ENCODE results near the gene EGFL7.

EGFL7 gene

DNA sequence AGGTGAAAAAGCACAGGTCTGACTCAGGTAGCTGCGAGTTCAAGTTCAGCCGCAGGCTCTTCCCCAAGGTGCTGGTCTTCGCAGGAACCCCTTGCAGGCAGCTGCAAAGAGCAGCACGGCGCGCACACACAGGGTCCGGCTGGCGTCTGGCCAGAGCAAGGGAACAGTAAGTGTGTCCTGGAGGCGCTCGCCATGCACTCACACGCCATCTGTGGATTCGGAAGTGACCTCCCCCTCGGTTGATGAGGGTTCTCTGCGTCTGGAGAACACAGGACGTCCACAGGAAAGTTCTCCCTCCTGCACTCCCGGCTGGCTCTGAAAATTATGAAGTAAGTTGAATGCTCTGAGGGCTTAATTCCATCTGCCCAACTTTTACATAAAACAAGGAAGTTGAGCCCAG lies 14.0 kb upstream of the EGFL7 start:
- H3K27ac ChIP-seq (ENCODE audit: low read length) = no peak overlapping the region
- peaks cover 5% of the 10 kb centered on the region for H3K27me3 ChIP-seq (ENCODE audit: low read depth, low read length)
- H3K4me1 ChIP-seq (ENCODE audit: control insufficient read depth in 1 of 2, insufficient read depth in 2 of 2, low read length in 2 of 2) = peaks cover 0 to 9% of the 10 kb centered on the region in 2 donors
- H3K36me3 ChIP-seq (ENCODE audit: control insufficient read depth in 1 of 2, insufficient read depth in 2 of 2, low read length in 2 of 2) = no peaks in the 10 kb centered on the region
- no peaks in the 10 kb centered on the region for H3K9me3 ChIP-seq (ENCODE audit: control insufficient read depth in 1 of 2, low read length in 2 of 2)
- H3K4me3 ChIP-seq (ENCODE audit: low read depth in 1 of 2, low read length in 2 of 2) = no peak overlapping the region

DNA sequence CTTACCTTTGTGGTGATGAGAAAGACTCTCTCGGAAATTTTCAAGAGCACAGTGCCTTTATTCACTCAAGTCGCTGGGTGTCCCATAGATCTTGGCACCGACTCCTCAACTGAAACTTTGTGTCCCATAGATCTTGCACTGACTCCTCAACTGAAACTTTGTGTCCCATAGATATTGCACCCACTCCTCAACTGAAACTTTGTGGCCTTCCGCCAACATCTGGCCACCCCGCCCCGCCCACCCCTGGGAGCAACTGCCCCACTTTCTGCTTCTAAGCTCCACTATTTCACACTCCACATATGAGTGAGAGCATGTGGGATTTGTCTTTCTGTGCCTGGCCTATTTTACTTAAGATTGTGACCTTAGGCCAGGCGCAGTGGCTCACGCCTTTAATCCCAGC lies 12.7 kb upstream of the EGFL7 start:
- Histone ChIP-seq H3K27ac (ENCODE audit: low read length) (no peak overlapping the region), H3K9me3 (ENCODE audit: control insufficient read depth in 1 of 2, low read length in 2 of 2) (no peaks in the 10 kb centered on the region), H3K36me3 (ENCODE audit: control insufficient read depth in 1 of 2, insufficient read depth in 2 of 2, low read length in 2 of 2) (no peaks in the 10 kb centered on the region), H3K27me3 (ENCODE audit: low read depth, low read length) (no peaks in the 10 kb centered on the region), H3K4me1 (ENCODE audit: control insufficient read depth in 1 of 2, insufficient read depth in 2 of 2, low read length in 2 of 2) (peaks cover 0 to 4% of the 10 kb centered on the region in 2 donors), H3K4me3 (ENCODE audit: low read depth in 1 of 2, low read length in 2 of 2) (no peak overlapping the region)

DNA sequence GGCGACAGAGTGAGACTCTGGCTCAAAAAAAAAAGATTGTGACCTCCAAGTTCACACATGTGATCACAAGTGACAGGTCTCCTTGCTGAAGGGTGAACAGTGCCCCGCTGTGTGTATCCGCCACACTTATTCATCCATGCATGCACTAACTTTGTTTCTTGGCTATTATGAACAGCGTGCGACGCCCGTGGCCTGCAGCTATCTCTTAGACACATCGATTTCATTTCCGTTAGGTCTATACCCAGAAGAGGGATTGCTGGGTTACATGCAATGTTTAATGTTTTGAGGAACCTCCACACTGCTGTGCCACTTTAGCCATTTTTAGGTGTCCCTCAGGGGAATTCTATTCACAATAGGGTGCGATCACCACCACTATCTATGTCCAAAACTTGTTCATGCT lies 12.1 kb upstream of the EGFL7 start:
- Histone ChIP-seq H3K36me3 (ENCODE audit: control insufficient read depth in 1 of 2, insufficient read depth in 2 of 2, low read length in 2 of 2) (no peaks in the 10 kb centered on the region), H3K27me3 (ENCODE audit: low read depth, low read length) (no peaks in the 10 kb centered on the region), H3K4me3 (ENCODE audit: low read depth in 1 of 2, low read length in 2 of 2) (no peak overlapping the region), H3K27ac (ENCODE audit: low read length) (no peak overlapping the region), H3K4me1 (ENCODE audit: control insufficient read depth in 1 of 2, insufficient read depth in 2 of 2, low read length in 2 of 2) (peaks cover 0 to 8% of the 10 kb centered on the region in 2 donors), H3K9me3 (ENCODE audit: control insufficient read depth in 1 of 2, low read length in 2 of 2) (no peaks in the 10 kb centered on the region)

DNA sequence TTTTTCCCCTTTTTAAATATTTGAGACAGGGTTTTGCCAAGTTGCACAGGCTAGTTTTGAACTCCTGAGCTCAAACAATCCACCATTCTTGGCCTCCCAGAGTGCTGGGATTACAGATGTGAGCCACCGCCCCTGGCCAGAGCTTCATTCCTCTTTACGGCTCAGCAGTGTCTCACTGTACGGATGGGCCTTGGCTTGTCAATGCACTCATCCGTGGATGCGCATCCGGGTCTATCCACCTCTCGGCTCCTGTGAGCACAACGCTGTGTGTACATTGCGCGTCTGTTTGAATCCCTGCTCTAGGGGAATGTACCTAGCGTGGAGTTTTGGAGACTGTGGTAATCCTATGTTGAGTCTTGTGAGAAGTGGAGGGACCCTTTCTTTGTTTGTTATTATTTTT lies 10.9 kb upstream of the EGFL7 start:
- Histone ChIP-seq H3K4me3 (ENCODE audit: low read depth in 1 of 2, low read length in 2 of 2) (no peak overlapping the region), H3K9me3 (ENCODE audit: control insufficient read depth in 1 of 2, low read length in 2 of 2) (no peaks in the 10 kb centered on the region), H3K36me3 (ENCODE audit: control insufficient read depth in 1 of 2, insufficient read depth in 2 of 2, low read length in 2 of 2) (no peaks in the 10 kb centered on the region), H3K4me1 (ENCODE audit: control insufficient read depth in 1 of 2, insufficient read depth in 2 of 2, low read length in 2 of 2) (peaks cover 0 to 4% of the 10 kb centered on the region in 2 donors), H3K27me3 (ENCODE audit: low read depth, low read length) (no peaks in the 10 kb centered on the region), H3K27ac (ENCODE audit: low read length) (no peak overlapping the region)

DNA sequence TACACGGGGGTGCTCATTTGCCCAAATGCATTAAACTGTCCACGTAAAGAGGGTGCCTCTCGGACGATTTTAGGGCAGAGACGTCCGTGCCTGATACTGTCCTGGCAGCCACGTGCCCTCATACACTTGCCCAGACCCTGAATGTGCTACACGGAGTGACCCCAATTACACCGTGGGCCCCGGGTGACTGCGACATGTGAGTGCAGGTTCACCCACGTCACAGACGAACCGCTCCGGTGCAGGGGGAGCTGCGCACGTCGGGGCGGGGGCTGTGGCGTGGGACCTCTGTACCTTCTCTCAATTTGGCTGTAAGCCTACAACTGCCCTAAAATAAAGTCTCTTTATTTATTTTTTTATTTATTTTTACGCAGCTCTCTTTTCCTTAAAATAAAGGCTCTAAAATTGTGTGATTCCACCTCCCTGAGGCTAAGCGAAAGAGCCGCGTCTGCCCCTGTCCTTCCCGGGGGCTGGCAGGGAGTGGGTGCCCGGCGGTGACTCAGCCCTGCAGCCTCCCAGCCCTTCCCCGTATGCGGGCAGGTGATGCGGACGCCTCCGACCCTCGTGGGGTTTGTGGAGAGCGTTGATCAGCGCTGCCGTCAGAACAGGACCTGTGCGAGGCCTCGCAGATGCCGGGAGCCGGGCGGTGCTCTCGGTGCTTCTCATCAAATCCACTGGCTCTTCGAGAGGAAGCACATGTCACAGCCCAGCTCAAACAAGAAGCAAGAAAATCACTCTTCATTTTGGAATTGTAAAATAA lies 9.2 kb upstream of the EGFL7 start:
- Histone ChIP-seq H3K27ac (ENCODE audit: low read length) (no peak overlapping the region), H3K36me3 (ENCODE audit: control insufficient read depth in 1 of 2, insufficient read depth in 2 of 2, low read length in 2 of 2) (no peaks in the 10 kb centered on the region), H3K4me1 (ENCODE audit: control insufficient read depth in 1 of 2, insufficient read depth in 2 of 2, low read length in 2 of 2) (peaks cover 0 to 4% of the 10 kb centered on the region in 2 donors), H3K9me3 (ENCODE audit: control insufficient read depth in 1 of 2, low read length in 2 of 2) (no peaks in the 10 kb centered on the region), H3K4me3 (ENCODE audit: low read depth in 1 of 2, low read length in 2 of 2) (no peak overlapping the region), H3K27me3 (ENCODE audit: low read depth, low read length) (peaks cover 5% of the 10 kb centered on the region)

DNA sequence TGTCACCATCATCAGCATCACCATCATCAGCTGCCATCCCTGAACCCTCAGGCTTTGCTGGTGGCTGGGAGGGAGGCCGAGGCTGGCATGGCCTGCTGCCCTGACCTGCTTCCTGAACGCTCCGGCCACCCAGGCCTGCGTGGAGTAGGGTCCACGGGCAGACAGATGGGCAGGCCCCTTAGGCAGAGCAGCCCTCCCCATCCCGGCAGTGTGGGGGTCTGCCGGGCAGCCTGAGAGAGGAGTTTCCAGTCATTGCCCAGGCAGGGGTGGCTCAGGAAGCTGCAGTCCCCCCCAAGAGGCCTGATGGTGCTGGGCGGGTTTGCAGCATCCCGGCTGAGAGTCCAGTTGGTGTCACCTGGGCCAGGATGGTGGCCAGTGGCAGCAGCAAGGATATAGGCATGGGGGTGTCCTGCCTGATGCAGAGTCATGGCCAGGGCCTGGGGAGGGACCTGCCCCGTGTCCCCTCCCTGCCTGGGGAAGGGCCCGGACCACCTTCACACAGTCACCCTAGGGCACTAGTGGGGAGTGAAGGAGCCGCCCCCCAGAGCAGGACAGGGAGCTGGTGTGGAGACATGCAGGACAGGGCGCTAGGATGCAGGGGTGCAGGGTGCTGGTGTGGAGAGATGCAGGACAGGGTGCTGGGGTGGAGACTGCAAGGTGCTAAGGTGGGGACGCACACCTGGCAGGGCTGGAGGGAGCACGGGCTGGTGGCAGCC lies 7.7 kb upstream of the EGFL7 start:
- Histone ChIP-seq H3K27me3 (ENCODE audit: low read depth, low read length) (peaks cover 8% of the 10 kb centered on the region), H3K27ac (ENCODE audit: low read length) (no peak overlapping the region), H3K36me3 (ENCODE audit: control insufficient read depth in 1 of 2, insufficient read depth in 2 of 2, low read length in 2 of 2) (no peaks in the 10 kb centered on the region), H3K9me3 (ENCODE audit: control insufficient read depth in 1 of 2, low read length in 2 of 2) (no peaks in the 10 kb centered on the region), H3K4me1 (ENCODE audit: control insufficient read depth in 1 of 2, insufficient read depth in 2 of 2, low read length in 2 of 2) (peaks cover 0 to 4% of the 10 kb centered on the region in 2 donors), H3K4me3 (ENCODE audit: low read depth in 1 of 2, low read length in 2 of 2) (no peak overlapping the region)

DNA sequence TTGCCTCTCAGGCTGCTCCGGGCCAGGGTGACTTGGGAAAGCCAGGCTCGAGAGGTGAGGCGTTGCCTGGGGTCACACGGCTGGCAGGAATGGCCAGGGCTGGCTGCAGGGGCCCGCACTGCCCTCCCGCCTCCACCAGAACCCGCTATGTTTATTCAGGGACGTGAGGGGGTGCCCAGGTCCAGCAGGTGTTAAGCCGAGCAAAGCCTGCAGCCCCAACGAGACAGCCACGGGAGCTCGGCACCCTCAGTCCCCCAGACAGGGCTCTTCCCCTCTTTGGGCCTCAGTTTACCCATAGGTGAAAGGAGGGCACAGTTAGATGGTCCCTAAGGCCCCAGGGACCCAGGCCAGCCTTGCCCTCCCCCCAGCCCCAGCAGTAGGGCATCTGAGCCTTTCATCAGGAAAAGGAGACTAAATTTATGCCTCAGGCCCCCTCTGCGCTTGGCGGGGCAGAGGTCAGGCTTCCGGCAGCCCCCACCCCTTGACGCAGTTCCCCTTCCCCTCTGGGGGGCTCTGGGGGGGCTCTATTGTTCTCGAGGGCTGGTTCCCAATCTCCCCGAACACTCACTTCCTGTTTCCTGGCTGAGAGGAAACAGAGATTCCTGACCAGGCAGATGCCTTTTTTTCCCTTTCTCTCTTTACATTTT lies 7.1 kb upstream of the EGFL7 start:
- H3K9me3 ChIP-seq (ENCODE audit: control insufficient read depth in 1 of 2, low read length in 2 of 2) = no peaks in the 10 kb centered on the region
- no peak overlapping the region for H3K4me3 ChIP-seq (ENCODE audit: low read depth in 1 of 2, low read length in 2 of 2)
- peaks cover 8% of the 10 kb centered on the region for H3K27me3 ChIP-seq (ENCODE audit: low read depth, low read length)
- H3K4me1 ChIP-seq (ENCODE audit: control insufficient read depth in 1 of 2, insufficient read depth in 2 of 2, low read length in 2 of 2) = peaks cover 0 to 4% of the 10 kb centered on the region in 2 donors
- H3K27ac ChIP-seq (ENCODE audit: low read length) = no peak overlapping the region
- no peaks in the 10 kb centered on the region for H3K36me3 ChIP-seq (ENCODE audit: control insufficient read depth in 1 of 2, insufficient read depth in 2 of 2, low read length in 2 of 2)

DNA sequence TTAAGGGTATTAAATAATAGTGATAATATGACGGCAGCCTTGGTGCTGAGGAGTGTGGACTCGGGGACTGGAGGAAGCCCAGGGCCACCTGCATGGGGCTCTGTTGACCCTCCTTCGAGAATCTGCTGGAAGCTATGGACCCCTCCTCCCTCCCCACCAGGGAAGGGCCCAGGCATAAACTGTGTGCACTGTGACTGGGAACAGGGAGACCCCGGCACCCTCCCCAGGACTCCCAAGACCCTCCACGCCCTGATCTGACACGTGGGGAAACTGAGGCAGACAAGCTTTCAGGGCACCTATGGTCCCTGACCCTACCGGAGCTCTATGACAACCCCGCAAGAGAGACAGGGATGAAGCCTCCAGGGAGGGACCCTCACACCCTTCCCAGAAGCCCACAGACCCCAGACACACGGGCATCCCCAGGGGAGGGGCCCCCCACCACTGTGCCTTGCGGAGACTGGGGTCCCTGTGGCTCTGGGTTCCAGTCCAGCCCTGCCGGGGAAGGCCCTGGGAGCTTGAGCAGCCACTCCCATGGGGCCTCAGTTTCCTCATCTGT lies 6.5 kb upstream of the EGFL7 start:
- Histone ChIP-seq H3K27me3 (ENCODE audit: low read depth, low read length) (peaks cover 8% of the 10 kb centered on the region), H3K36me3 (ENCODE audit: control insufficient read depth in 1 of 2, insufficient read depth in 2 of 2, low read length in 2 of 2) (no peaks in the 10 kb centered on the region), H3K27ac (ENCODE audit: low read length) (no peak overlapping the region), H3K4me3 (ENCODE audit: low read depth in 1 of 2, low read length in 2 of 2) (no peak overlapping the region), H3K4me1 (ENCODE audit: control insufficient read depth in 1 of 2, insufficient read depth in 2 of 2, low read length in 2 of 2) (peaks cover 0 to 4% of the 10 kb centered on the region in 2 donors), H3K9me3 (ENCODE audit: control insufficient read depth in 1 of 2, low read length in 2 of 2) (no peaks in the 10 kb centered on the region)

DNA sequence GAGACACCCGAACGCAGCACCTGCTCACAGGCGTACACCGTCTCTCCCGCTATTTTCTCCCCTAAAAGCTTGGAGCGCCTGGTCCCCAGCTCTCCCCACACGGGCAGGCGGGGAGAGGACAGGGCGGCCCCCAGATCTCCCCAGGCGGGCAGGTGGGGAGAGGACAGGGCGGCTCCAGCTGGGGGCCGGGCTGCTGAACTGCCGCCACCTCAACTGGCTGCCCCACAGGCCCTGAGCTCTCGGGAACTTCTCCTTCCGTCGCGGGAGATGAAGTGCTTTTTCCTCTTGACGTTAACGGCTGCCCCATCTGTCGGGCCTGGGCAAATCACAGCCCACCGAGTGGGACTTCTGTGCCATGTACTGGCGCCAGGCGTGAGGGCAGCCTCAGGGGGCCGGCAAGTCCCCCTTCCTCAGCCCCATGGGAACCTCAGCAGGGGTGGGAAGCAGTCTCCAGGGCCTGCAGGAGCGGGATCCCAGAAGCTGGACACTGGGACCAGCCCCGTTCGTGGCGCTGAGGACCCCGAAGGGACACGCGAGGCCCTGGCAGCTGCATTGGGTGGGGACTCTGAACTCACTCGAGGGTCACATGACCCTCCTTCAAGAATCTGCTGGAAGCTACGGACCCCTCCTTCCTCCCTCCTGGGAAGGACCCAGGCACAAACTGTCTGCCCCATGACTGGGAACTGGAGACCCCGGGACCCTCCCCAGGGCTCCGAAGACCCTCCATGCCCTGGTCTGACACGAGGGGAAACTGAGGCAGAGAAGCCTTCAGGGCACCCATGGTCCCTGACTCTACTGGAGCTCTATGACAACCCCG lies 5.7 kb upstream of the EGFL7 start:
- H3K4me3 ChIP-seq (ENCODE audit: low read depth in 1 of 2, low read length in 2 of 2) = no peak overlapping the region
- H3K9me3 ChIP-seq (ENCODE audit: control insufficient read depth in 1 of 2, low read length in 2 of 2) = no peaks in the 10 kb centered on the region
- no peak overlapping the region for H3K27ac ChIP-seq (ENCODE audit: low read length)
- no peaks in the 10 kb centered on the region for H3K36me3 ChIP-seq (ENCODE audit: control insufficient read depth in 1 of 2, insufficient read depth in 2 of 2, low read length in 2 of 2)
- H3K4me1 ChIP-seq (ENCODE audit: control insufficient read depth in 1 of 2, insufficient read depth in 2 of 2, low read length in 2 of 2) = peaks cover 0 to 4% of the 10 kb centered on the region in 2 donors
- peaks cover 8% of the 10 kb centered on the region for H3K27me3 ChIP-seq (ENCODE audit: low read depth, low read length)

DNA sequence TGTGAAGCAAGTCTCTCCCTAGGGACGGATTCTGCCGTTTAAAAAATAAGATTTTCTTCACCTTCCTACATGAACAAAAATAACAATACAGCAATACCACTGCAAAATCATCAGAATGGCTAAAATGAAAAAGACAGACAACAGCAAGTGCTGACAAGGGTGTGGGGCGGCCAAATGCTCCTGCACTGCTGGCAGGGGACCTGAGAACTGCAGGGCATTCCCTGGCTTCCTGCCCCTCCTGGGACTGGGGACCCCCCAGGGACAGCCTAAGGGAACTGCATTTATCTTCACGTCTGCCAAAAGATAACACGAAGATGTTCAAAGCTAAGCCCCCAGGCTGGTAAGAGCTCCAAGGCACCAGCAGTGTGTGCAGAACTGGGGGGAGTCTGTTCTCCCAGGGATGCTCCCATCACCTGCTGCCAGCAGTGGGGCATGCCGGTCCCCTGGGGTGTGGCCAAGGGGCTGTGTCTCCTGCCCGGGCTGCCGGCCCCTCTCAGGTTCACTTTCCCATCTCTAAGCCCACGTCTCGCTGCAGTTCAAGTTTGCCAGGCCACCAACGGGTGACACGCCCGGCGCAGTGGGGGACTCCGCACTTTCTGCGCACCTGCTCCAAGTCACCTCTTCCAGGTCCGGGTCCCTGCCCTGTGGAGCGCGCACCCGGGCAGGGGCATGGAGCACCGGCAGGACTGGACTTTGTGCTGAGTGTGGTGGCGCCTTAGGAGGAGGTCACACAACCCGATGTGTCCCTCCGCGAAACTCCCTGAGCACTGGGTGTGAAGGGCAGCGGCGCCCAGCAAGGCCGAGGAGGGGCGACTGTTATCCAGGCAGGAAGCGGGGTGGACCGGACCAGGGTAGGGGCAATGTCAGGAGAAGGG lies 4.5 kb upstream of the EGFL7 start:
- H3K27me3 ChIP-seq (ENCODE audit: low read depth, low read length) = peaks cover 8% of the 10 kb centered on the region
- H3K36me3 ChIP-seq (ENCODE audit: control insufficient read depth in 1 of 2, insufficient read depth in 2 of 2, low read length in 2 of 2) = no peaks in the 10 kb centered on the region
- H3K4me3 ChIP-seq (ENCODE audit: low read depth in 1 of 2, low read length in 2 of 2) = no peak overlapping the region
- H3K9me3 ChIP-seq (ENCODE audit: control insufficient read depth in 1 of 2, low read length in 2 of 2) = no peaks in the 10 kb centered on the region
- no peak overlapping the region for H3K27ac ChIP-seq (ENCODE audit: low read length)
- H3K4me1 ChIP-seq (ENCODE audit: control insufficient read depth in 1 of 2, insufficient read depth in 2 of 2, low read length in 2 of 2) = peaks cover 0 to 4% of the 10 kb centered on the region in 2 donors
